A549 (cell line): Measurements from ENCODE around the gene ARHGAP9. TPM values are rescaled to one million over a fixed set of nuclear protein-coding genes. Genes with fewer than 3 reads are reported as not detected.
A peak's percentile ranks its signal among the peaks of the same experiment; 100 is the strongest.
"Not testable (repeated sequence)": the region's sequence is repeated elsewhere in the genome, so short reads cannot be mapped to it uniquely, and the experiment has no call there.

Experiments
- ATAC-seq, 2 experiments: fragments of 200-7000 bp in 1 of 2; fragments of >200 bp in 1 of 2; cut with Nextera tagmentation in 1 of 2; cut with Tn5 transposase in 1 of 2; 3 replicates each; pipeline versions ENCODE4 v1.8.0 to v1.9.1; 2018 to 2020; ENCODE audit warnings: mild to moderate bottlenecking in 1 of 2, moderate library complexity in 1 of 2
- CTCF ChIA-PET: fragments of 300-600 bp; sonication (Branson Sonifier 250); formaldehyde crosslinking; extraction: SDS; loops from one replicate; lab custom pipeline; 2021; ENCODE audit warnings: antibody characterized with exemption, inconsistent platforms; lab: Yijun Ruan, JAX
- POLR2A ChIA-PET: fragments of 350-600 bp; formaldehyde crosslinking; extraction: SDS; loops from one replicate; lab custom pipeline; 2021; ENCODE audit warnings: antibody characterized with exemption, inconsistent platforms; lab: Yijun Ruan, JAX
- DNase-seq, 2 experiments: peaks; one replicate each; pipeline versions ENCODE4 v3.0.0 to v3.0.0-alpha.2; 2011 to 2016; ENCODE audit warnings: low read depth in 1 of 2, low spot score in 1 of 2
- FAIRE-seq: peaks from 2 replicates; lab custom pipeline; 2011; peaks lifted over from hg19 to GRCh38; lab: Jason Lieb, UNC
- H3K27ac ChIP-seq, 2 experiments: fragments of >200 bp; sonication (Bioruptor Twin); formaldehyde crosslinking; 3 replicates each; pipeline ENCODE4 v1.5.1; 2016 to 2017
- H3K4me1 ChIP-seq: fragments of >200 bp; sonication (Bioruptor Twin); formaldehyde crosslinking; 3 replicates; pipeline ENCODE4 v1.6.1; 2016
- H3K4me2 ChIP-seq: fragments of >200 bp; sonication (Bioruptor Twin); formaldehyde crosslinking; 3 replicates; pipeline ENCODE4 v1.6.1; 2016
- H3K4me3 ChIP-seq: fragments of >200 bp; sonication (Bioruptor Twin); formaldehyde crosslinking; 3 replicates; pipeline ENCODE4 v1.5.1; 2016
- H3K9me3 ChIP-seq: fragments of >200 bp; sonication (Bioruptor Twin); formaldehyde crosslinking; 3 replicates; pipeline ENCODE4 v1.6.1; 2016
- BHLHE40 ChIP-seq: IDR thresholded peaks from 2 replicates; pipeline ENCODE4 v1.6.1; 2012; ENCODE audit warnings: low read depth, low read length, inconsistent platforms
- CBX2 ChIP-seq: fragments of 200-600 bp; sonication (generic); IDR thresholded peaks from 2 replicates; pipeline ENCODE4 v1.6.1; 2016; ENCODE audit warnings: low read depth, mild to moderate bottlenecking, borderline replicate concordance
- EHF ChIP-seq: fragments of 250-450 bp; sonication (Bioruptor Pico); IDR thresholded peaks from 2 replicates; pipeline ENCODE4 v1.5.0; 2020; ENCODE audit warnings: mild to moderate bottlenecking
- EP300 ChIP-seq, 2 experiments: fragments of >200 bp; sonication (Bioruptor Twin); formaldehyde crosslinking; IDR thresholded peaks; 2 replicates in 1 of 2; 3 replicates in 1 of 2; pipeline ENCODE4 v1.6.1; 2016 to 2017
- ESRRA ChIP-seq: fragments of 150-350 bp; IDR thresholded peaks from 2 replicates; pipeline ENCODE4 v1.6.1; 2014; ENCODE audit warnings: mild to moderate bottlenecking, low read length, borderline replicate concordance
- FOXS1 ChIP-seq: fragments of 250-450 bp; sonication (Bioruptor Pico); IDR thresholded peaks from 2 replicates; pipeline ENCODE4 v1.5.0; 2020; ENCODE audit warnings: mild to moderate bottlenecking, moderate library complexity
- HOXA7 ChIP-seq: fragments of 250-450 bp; sonication (Bioruptor Pico); IDR thresholded peaks from 2 replicates; pipeline ENCODE4 v1.5.0; 2020; ENCODE audit warnings: mild to moderate bottlenecking, moderate library complexity
- HOXB5 ChIP-seq: fragments of 250-450 bp; sonication (Bioruptor Pico); IDR thresholded peaks from 2 replicates; pipeline ENCODE4 v1.5.0; 2020; ENCODE audit warnings: mild to moderate bottlenecking, moderate library complexity
- JUN ChIP-seq, 2 experiments: fragments of >200 bp; sonication (Bioruptor Twin); formaldehyde crosslinking; IDR thresholded peaks; 2 replicates in 1 of 2; 3 replicates in 1 of 2; pipeline ENCODE4 v1.6.1; 2016 to 2017
- POLR2AphosphoS2 ChIP-seq: conservative IDR thresholded peaks from 2 replicates; pipeline ENCODE4 v1.6.1; 2012; ENCODE audit warnings: low read length, improper control_type of control experiment, inconsistent platforms
- RCOR1 ChIP-seq: fragments of 150-350 bp; IDR thresholded peaks from 2 replicates; pipeline ENCODE4 v1.6.1; 2014; ENCODE audit warnings: antibody characterized with exemption, low read length, low read depth
- TP53 ChIP-seq: fragments of 250-450 bp; sonication (Bioruptor Pico); IDR thresholded peaks from 2 replicates; pipeline ENCODE4 v1.5.0; 2021; ENCODE audit warnings: mild to moderate bottlenecking, moderate library complexity
- ZNF302 ChIP-seq: fragments of 250-450 bp; sonication (Bioruptor Pico); IDR thresholded peaks from 2 replicates; pipeline ENCODE4 v1.9.0; 2021; ENCODE audit warnings: inconsistent platforms, mild to moderate bottlenecking, moderate library complexity
- ZSCAN20 ChIP-seq: fragments of 250-450 bp; sonication (Bioruptor Pico); IDR thresholded peaks from 2 replicates; pipeline ENCODE4 v1.8.0; 2022; ENCODE audit warnings: mild to moderate bottlenecking, moderate library complexity
- WGBS: methylation state at CpG from one replicate; pipeline ENCODE4 v1.1.6; 2017; ENCODE audit errors: missing lambda C conversion rate; 5-methylcytosine and 5-hydroxymethylcytosine counted together
- polyA plus RNA-seq, 4 experiments: library from polyadenylated mRNA; depleted of rRNA in 3 of 4; stranded (reverse); fragments of >200 nt; fragmentation: RNase III in 1 of 4; extraction: RNeasy Plus Mini Kit Qiagen cat#74134 plus additional on column Dnase treatment in 1 of 4; gene quantifications; 2 replicates in 3 of 4; 3 replicates in 1 of 4; pipeline ENCODE4 v1.2.3, GENCODE V29; 2011 to 2017
- TF ChIP-seq, protein P1 (sequence below): fragments of >200 bp; sonication (Bioruptor Twin); formaldehyde crosslinking; IDR thresholded peaks from 3 replicates; pipeline ENCODE4 v1.6.1; 2016
- TF ChIP-seq, protein P2 (sequence below): fragments of >200 bp; sonication (Bioruptor Twin); formaldehyde crosslinking; IDR thresholded peaks from 2 replicates; pipeline ENCODE4 v1.6.1; 2016
- TF ChIP-seq, protein P3 (sequence below): fragments of 250-450 bp; sonication (Bioruptor Pico); IDR thresholded peaks from 2 replicates; pipeline ENCODE4 v1.5.0; 2021; ENCODE audit warnings: mild to moderate bottlenecking, moderate library complexity, borderline replicate concordance

The ARHGAP9 gene
- polyA plus RNA-seq, 2 of the 4 experiments (the other 2 are of a cell fraction) = 0.25 TPM; not detected in 1

DNA sequence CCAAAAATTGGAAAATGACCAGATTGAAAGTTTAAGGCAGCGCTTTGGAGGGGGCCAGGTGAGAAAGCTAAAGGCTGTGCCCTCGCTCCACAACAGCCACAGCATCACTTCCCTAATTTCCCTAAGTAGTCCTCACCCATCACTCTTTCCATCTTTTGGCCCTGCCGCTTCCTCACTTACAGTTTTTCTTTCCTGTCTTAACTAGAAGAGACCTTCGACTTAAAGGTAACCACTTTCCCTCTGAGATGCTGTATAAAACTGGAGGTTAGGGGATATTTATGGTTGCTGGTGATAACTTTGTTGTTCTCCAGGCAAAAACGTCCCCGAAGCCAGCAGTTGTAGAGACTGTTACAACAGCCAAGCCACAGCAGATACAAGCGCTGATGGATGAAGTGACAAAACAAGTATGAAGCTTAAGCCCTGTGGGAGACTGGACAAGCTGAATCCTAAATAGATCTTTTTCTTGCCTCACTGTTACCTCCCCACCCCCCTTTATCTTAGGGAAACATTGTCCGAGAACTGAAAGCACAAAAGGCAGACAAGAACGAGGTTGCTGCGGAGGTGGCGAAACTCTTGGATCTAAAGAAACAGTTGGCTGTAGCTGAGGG, 36.4 kb upstream of the ARHGAP9 start:
- TF ChIP-seq ZSCAN20 (CRISPR knock-in tag) = no peak
- TF ChIP-seq, protein P1, sequence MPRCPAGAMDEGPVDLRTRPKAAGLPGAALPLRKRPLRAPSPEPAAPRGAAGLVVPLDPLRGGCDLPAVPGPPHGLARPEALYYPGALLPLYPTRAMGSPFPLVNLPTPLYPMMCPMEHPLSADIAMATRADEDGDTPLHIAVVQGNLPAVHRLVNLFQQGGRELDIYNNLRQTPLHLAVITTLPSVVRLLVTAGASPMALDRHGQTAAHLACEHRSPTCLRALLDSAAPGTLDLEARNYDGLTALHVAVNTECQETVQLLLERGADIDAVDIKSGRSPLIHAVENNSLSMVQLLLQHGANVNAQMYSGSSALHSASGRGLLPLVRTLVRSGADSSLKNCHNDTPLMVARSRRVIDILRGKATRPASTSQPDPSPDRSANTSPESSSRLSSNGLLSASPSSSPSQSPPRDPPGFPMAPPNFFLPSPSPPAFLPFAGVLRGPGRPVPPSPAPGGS = no peak
- no peak for TF ChIP-seq HOXB5
- no peak for TF ChIP-seq ZNF302 (CRISPR knock-in tag)
- TF ChIP-seq BHLHE40 = no peak
- TF ChIP-seq RCOR1 = no peak
- peak; percentile 70; the same call in 1 of the 2 replicates for TF ChIP-seq HOXA7 (CRISPR knock-in tag)
- TF ChIP-seq EP300 (IDR thresholded peaks at IDR 0.05) = no peak
- no peak for TF ChIP-seq FOXS1 (CRISPR knock-in tag)
- TF ChIP-seq JUN (IDR thresholded peaks at IDR 0.05) = peak in 1 of 2 experiments; percentile 26; a peak in 2 of 5 replicates
- TF ChIP-seq, protein P2, sequence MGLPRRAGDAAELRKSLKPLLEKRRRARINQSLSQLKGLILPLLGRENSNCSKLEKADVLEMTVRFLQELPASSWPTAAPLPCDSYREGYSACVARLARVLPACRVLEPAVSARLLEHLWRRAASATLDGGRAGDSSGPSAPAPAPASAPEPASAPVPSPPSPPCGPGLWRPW = no peak
- TF ChIP-seq ESRRA = no peak
- TF ChIP-seq CBX2 = no peak
- H3K27ac ChIP-seq = no peak overlapping the region
- DNase-seq = no peak
- CTCF ChIA-PET = interaction anchor here (0.7 to 3.0 kb wide), 11 partner anchors 11 to 1326 kb away, joined by 3 to 15 read pairs (median 3); partner anchors contain the start of gene GLI1
- 91% methylated on average over 11 of the region's 11 CpGs for WGBS
- POLR2A ChIA-PET = interaction anchor here (1.0 kb wide), 1 partner anchor 16 kb away, joined by 3 read pairs; no protein-coding TSS in a partner anchor
- no peak for ATAC-seq
- H3K9me3 ChIP-seq = no peaks in the 10 kb centered on the region
- H3K4me3 ChIP-seq = no peak overlapping the region
- FAIRE-seq = no peak
- H3K4me1 ChIP-seq = peaks cover 30% of the 10 kb centered on the region
- no peak overlapping the region for H3K4me2 ChIP-seq

DNA sequence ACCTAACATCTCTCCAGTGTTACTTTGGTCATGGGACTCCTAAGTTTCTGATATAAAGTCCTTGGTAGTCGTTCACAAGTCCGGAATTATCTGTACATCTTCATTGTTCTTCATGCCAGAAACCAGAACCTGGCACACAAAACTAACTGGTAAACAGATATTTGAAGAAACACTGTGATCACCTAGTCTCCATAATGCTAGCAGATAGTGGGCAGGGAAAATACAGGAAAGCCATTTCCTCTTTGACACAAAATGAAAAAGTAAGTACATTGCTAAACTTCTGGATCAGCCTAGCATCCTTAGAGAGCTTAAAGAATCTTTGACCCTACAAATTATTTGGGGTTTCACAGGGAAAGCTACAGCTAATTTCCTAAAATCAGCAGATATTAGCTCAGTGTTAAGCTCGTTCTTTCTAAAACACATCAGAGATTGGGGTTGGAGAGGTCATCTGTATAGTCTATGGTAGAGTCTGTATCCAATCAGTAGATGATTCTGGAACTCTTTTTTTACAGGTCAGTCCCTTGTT, 35.8 kb upstream of the ARHGAP9 start:
- H3K4me1 ChIP-seq = peaks cover 27% of the 10 kb centered on the region
- POLR2A ChIA-PET = interaction anchor here (0.6 to 1.0 kb wide), 2 partner anchors 15 to 78 kb away, joined by 3 read pairs; no protein-coding TSS in a partner anchor
- no peak for ATAC-seq
- CTCF ChIA-PET = interaction anchor here (0.7 to 3.0 kb wide), 10 partner anchors 11 to 53 kb away, joined by 3 to 15 read pairs (median 4); no protein-coding TSS in a partner anchor
- no peak overlapping the region for H3K4me3 ChIP-seq
- TF ChIP-seq HOXA7 (CRISPR knock-in tag) = 0 out of 2 replicates have a peak, but pooled peaks have one; percentile 67
- TF ChIP-seq EHF (CRISPR knock-in tag) = no peak
- 0 out of 2 replicates have a peak, but pooled peaks have one; percentile 16 for TF ChIP-seq POLR2AphosphoS2
- TF ChIP-seq, protein P3, sequence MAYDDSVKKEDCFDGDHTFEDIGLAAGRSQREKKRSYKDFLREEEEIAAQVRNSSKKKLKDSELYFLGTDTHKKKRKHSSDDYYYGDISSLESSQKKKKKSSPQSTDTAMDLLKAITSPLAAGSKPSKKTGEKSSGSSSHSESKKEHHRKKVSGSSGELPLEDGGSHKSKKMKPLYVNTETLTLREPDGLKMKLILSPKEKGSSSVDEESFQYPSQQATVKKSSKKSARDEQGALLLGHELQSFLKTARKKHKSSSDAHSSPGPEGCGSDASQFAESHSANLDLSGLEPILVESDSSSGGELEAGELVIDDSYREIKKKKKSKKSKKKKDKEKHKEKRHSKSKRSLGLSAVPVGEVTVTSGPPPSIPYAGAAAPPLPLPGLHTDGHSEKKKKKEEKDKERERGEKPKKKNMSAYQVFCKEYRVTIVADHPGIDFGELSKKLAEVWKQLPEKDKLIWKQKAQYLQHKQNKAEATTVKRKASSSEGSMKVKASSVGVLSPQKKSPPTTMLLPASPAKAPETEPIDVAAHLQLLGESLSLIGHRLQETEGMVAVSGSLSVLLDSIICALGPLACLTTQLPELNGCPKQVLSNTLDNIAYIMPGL (CRISPR knock-in tag) = no peak
- H3K9me3 ChIP-seq = no peaks in the 10 kb centered on the region
- no peak overlapping the region for H3K27ac ChIP-seq
- WGBS = 84% methylated on average over 3 of the region's 3 CpGs
- H3K4me2 ChIP-seq = no peak overlapping the region
- no peak for FAIRE-seq
- DNase-seq = no peak

DNA sequence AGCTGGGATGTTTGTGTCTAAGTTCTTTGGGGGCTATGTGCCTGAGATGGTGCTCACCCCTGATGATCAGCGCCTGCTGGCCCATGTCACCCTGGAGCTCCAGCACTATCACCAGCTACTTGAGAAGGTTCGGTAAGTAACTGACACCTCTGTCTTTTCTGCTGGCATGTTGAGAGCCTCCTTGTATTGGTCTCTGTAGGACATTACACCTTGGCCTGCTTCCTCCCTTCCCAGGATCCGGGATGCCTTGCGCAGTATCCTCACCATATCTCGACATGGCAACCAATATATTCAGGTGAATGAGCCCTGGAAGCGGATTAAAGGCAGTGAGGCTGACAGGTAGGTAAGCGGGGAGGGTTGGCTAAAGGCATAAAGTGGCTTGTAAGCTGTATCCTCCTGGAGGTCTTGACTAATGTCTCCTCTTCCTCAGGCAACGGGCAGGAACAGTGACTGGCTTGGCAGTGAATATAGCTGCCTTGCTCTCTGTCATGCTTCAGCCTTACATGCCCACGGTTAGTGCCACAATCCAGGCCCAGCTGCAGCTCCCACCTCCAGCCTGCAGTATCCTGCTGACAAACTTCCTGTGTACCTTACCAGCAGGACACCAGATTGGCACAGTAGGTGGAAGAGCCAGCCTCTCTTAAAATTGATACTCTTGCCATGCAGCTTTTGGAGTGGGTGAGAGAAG, 35.2 kb upstream of the ARHGAP9 start:
- TF ChIP-seq TP53 (CRISPR knock-in tag) = no peak
- 0 out of 2 replicates have a peak, but pooled peaks have one; percentile 17 for TF ChIP-seq POLR2AphosphoS2
- TF ChIP-seq, all 56 proteins: peak for 1
- 93% methylated on average over 9 of the region's 9 CpGs for WGBS
- H3K9me3 ChIP-seq = no peaks in the 10 kb centered on the region
- ATAC-seq (0 out of 6 replicates have a peak, but pooled peaks of 1 of the 2 experiments have one; percentile 4), DNase-seq (no peak), FAIRE-seq (no peak)
- CTCF ChIA-PET = interaction anchor here (1.1 to 3.0 kb wide), 7 partner anchors 10 to 52 kb away, joined by 3 to 15 read pairs (median 4); no protein-coding TSS in a partner anchor
- H3K4me2 ChIP-seq = no peak overlapping the region
- H3K4me1 ChIP-seq = peaks cover 27% of the 10 kb centered on the region
- POLR2A ChIA-PET = interaction anchor here (0.6 to 1.0 kb wide), 2 partner anchors 15 to 78 kb away, joined by 3 read pairs; no protein-coding TSS in a partner anchor
- H3K27ac ChIP-seq = no peak overlapping the region
- no peak overlapping the region for H3K4me3 ChIP-seq

DNA sequence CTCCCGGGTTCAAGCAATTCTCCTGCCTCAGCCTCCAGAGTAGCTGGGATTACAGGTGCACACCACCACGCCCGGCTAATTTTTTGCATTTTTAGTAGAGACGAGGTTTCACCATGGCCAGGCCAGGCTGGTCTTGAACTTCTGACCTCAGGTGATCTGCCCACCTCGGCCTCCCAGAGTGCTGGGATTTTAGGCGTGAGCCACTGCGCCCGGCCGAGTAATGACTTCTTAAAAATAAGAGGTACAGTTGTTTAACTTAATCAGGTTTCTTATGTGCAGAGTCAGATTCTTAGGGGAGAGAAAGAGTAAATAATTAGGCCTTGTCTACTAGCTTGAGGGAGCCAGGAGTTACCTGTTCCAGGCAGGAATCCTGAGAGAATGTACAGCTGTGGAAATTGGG, 34.6 kb upstream of the ARHGAP9 start:
- FAIRE-seq, ATAC-seq, DNase-seq, H3K27ac ChIP-seq, H3K4me3 ChIP-seq, POLR2A ChIA-PET, H3K9me3 ChIP-seq, H3K4me2 ChIP-seq: not testable (repeated sequence)
- WGBS = 89% methylated on average over 9 of the region's 9 CpGs
- peaks cover 27% of the 10 kb centered on the region for H3K4me1 ChIP-seq
- CTCF ChIA-PET = interaction anchor here (0.7 to 3.0 kb wide), 6 partner anchors 9 to 55 kb away, joined by 3 to 15 read pairs (median 6); no protein-coding TSS in a partner anchor

DNA sequence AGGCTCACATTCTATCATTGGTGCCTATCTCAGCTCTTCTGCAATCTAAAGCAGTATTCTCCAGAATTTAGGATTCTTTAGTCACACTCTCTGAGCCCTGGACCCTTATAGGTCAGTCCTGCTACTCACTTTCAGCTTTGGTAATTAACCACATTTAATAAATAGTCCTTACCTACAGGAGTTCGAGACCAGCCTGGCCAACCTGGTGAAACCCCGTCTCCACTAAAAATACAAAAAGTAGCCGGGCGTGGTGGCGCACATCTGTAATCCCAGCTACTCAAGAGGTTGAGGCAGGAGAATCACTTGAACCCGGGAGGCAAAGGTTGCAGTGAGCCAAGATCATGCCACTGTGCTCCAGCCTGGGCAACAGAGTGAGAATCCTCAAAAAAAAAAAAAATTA, 34.0 kb upstream of the ARHGAP9 start:
- ATAC-seq, POLR2A ChIA-PET, DNase-seq, H3K4me3 ChIP-seq, FAIRE-seq, H3K4me2 ChIP-seq, H3K27ac ChIP-seq, H3K9me3 ChIP-seq: not testable (repeated sequence)
- 98% methylated on average over 6 of the region's 6 CpGs for WGBS
- peaks cover 23% of the 10 kb centered on the region for H3K4me1 ChIP-seq
- CTCF ChIA-PET = interaction anchor here (0.7 to 1.7 kb wide), 4 partner anchors 16 to 55 kb away, joined by 3 to 6 read pairs (median 4); no protein-coding TSS in a partner anchor
